Neural progenitor cell (in vitro differentiated cells): ENCODE measurements around the gene CREB3L2. TPM values are rescaled to one million over a fixed set of nuclear protein-coding genes. Genes with fewer than 3 reads are reported as not detected.

Source experiments
- DNase-seq: peaks from one replicate; pipeline ENCODE4 v3.0.0-alpha.2; 2016; ENCODE audit warnings: low spot score
- H2AFZ ChIP-seq: fragments of 200-600 bp; sonication (generic); replicated peaks from 2 replicates; pipeline ENCODE4 v1.6.1; 2016; ENCODE audit warnings: antibody characterized with exemption
- H3F3A ChIP-seq: fragments of 200-600 bp; sonication (generic); 2 replicates; pipeline ENCODE4 v1.6.1; 2016; ENCODE audit warnings: antibody characterized with exemption, low read depth
- H3K27ac ChIP-seq: fragments of 200-600 bp; sonication (generic); 2 replicates; pipeline ENCODE4 v1.5.1; 2016; ENCODE audit warnings: mild to moderate bottlenecking
- H3K27me3 ChIP-seq: fragments of 200-600 bp; sonication (generic); 2 replicates; pipeline ENCODE4 v1.6.1; 2016; ENCODE audit warnings: mild to moderate bottlenecking, moderate library complexity
- H3K36me3 ChIP-seq: fragments of 200-600 bp; sonication (generic); 2 replicates; pipeline ENCODE4 v1.5.1; 2016
- H3K4me1 ChIP-seq: fragments of 200-600 bp; sonication (generic); 2 replicates; pipeline ENCODE4 v1.6.1; 2016; ENCODE audit warnings: mixed run types
- H3K4me2 ChIP-seq: fragments of 200-600 bp; sonication (generic); 2 replicates; pipeline ENCODE4 v1.6.1; 2016
- H3K4me3 ChIP-seq: fragments of 200-600 bp; sonication (generic); 2 replicates; pipeline ENCODE4 v1.5.1; 2016
- H3K79me2 ChIP-seq: fragments of 200-600 bp; sonication (generic); 2 replicates; pipeline ENCODE4 v1.6.1; 2016; ENCODE audit warnings: low read depth
- H3K9ac ChIP-seq: fragments of 200-600 bp; sonication (generic); 2 replicates; pipeline ENCODE4 v1.6.1; 2016
- H3K9me3 ChIP-seq: fragments of 200-600 bp; sonication (generic); 2 replicates; pipeline ENCODE4 v1.5.1; 2016; ENCODE audit warnings: low read depth
- H4K20me1 ChIP-seq: fragments of 200-600 bp; sonication (generic); 2 replicates; pipeline ENCODE4 v1.6.1; 2016; ENCODE audit warnings: low read depth
- H3K27ac Mint-ChIP-seq: 3 replicates; pipeline ENCODE4 v1.8.0; 2021; ENCODE audit warnings: mixed read lengths
- H3K27me3 Mint-ChIP-seq: 2 replicates; pipeline ENCODE4 v1.8.0; 2022; ENCODE audit warnings: low read depth, mild to moderate bottlenecking, inconsistent platforms, moderate library complexity, mixed read lengths; ENCODE audit not compliant: insufficient read depth
- H3K36me3 Mint-ChIP-seq: 3 replicates; pipeline ENCODE4 v1.8.0; 2021; ENCODE audit warnings: mixed read lengths
- H3K4me1 Mint-ChIP-seq: 3 replicates; pipeline ENCODE4 v1.8.0; 2021; ENCODE audit warnings: mixed read lengths
- H3K4me3 Mint-ChIP-seq: 3 replicates; pipeline ENCODE4 v1.8.0; 2021; ENCODE audit warnings: mild to moderate bottlenecking, moderate library complexity, mixed read lengths
- H3K9me3 Mint-ChIP-seq: 3 replicates; pipeline ENCODE4 v1.8.0; 2020; ENCODE audit warnings: mixed read lengths
- EZH2 ChIP-seq: fragments of 200-600 bp; sonication (generic); IDR thresholded peaks from 2 replicates; pipeline ENCODE4 v1.6.1; 2017; ENCODE audit warnings: antibody characterized with exemption, mild to moderate bottlenecking, moderate library complexity
- EZH2phosphoT487 ChIP-seq: fragments of 200-600 bp; sonication (generic); IDR thresholded peaks from 2 replicates; pipeline ENCODE4 v1.6.1; 2017; ENCODE audit warnings: antibody characterized with exemption
- total RNA-seq: library from RNA; depleted of rRNA; stranded (reverse); fragments of >200 nt; gene quantifications from 2 replicates; pipeline ENCODE4 v1.2.3, GENCODE V29; 2015; ENCODE audit warnings: low replicate concordance
- TF ChIP-seq, protein P1 (sequence below): fragments of 200-600 bp; sonication (generic); IDR thresholded peaks from 2 replicates; pipeline ENCODE4 v1.5.1; 2017; ENCODE audit warnings: antibody characterized with exemption, mild to moderate bottlenecking

The CREB3L2 gene
- total RNA-seq, 1 donor from 2014 or later, result 9.9 TPM

GRCh38 chr7:137947046-137947445 lies 54.8 kb downstream of the CREB3L2 start:
- peaks cover 12% of the 10 kb centered on the region for H3K4me1 Mint-ChIP-seq
- DNase-seq, result no peak
- Histone ChIP-seq H3K4me2 (no peak overlapping the region), H3K27ac (no peak overlapping the region), H3K27me3 (no peaks in the 10 kb centered on the region), H3K4me1 (peaks cover 16% of the 10 kb centered on the region), H2AFZ (no peak overlapping the region), H3K4me3 (no peak overlapping the region), H3K36me3 (no peaks in the 10 kb centered on the region), H3K9me3 (no peaks in the 10 kb centered on the region), H3K79me2 (peaks cover 17% of the 10 kb centered on the region), H3F3A (no peaks in the 10 kb centered on the region), H4K20me1 (no peaks in the 10 kb centered on the region), H3K9ac (no peak overlapping the region)
- peaks cover 2% of the 10 kb centered on the region for H3K27me3 Mint-ChIP-seq
- peaks cover 16% of the 10 kb centered on the region for H3K36me3 Mint-ChIP-seq
- no peak overlapping the region for H3K4me3 Mint-ChIP-seq
- H3K9me3 Mint-ChIP-seq, result no peaks in the 10 kb centered on the region
- H3K27ac Mint-ChIP-seq, result no peak overlapping the region
- TF ChIP-seq EZH2phosphoT487 (no peak), EZH2 (no peak)
- TF ChIP-seq, protein P1, sequence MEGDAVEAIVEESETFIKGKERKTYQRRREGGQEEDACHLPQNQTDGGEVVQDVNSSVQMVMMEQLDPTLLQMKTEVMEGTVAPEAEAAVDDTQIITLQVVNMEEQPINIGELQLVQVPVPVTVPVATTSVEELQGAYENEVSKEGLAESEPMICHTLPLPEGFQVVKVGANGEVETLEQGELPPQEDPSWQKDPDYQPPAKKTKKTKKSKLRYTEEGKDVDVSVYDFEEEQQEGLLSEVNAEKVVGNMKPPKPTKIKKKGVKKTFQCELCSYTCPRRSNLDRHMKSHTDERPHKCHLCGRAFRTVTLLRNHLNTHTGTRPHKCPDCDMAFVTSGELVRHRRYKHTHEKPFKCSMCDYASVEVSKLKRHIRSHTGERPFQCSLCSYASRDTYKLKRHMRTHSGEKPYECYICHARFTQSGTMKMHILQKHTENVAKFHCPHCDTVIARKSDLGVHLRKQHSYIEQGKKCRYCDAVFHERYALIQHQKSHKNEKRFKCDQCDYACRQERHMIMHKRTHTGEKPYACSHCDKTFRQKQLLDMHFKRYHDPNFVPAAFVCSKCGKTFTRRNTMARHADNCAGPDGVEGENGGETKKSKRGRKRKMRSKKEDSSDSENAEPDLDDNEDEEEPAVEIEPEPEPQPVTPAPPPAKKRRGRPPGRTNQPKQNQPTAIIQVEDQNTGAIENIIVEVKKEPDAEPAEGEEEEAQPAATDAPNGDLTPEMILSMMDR, result no peak

DNA sequence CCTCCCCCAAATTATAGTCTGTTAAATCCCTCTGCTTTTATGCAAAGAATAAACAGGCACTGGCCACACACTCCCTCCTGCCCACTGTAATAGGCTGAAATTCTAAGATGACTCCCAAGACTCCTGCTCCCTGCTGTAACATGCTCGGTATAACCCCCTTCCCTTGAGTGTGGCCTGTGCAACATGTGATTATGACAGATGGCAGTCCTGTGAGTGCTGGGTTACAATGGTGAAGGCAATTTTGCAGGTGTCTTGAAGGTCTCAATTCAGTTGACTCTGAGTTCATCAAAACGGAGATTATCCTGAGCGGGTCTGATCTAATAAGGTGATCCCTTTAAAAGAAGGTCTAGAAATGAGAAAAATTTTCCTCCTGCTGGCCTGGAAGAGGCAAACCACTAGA lies 55.9 kb downstream of the CREB3L2 start:
- no peaks in the 10 kb centered on the region for H4K20me1 ChIP-seq
- no peak overlapping the region for H3K27ac ChIP-seq
- DNase-seq, result no peak
- H3K36me3 ChIP-seq, result no peaks in the 10 kb centered on the region
- no peak for TF ChIP-seq EZH2phosphoT487
- TF ChIP-seq, protein P1, result no peak
- no peak for TF ChIP-seq EZH2
- no peaks in the 10 kb centered on the region for H3K27me3 ChIP-seq
- H2AFZ ChIP-seq, result no peak overlapping the region
- no peak overlapping the region for H3K27ac Mint-ChIP-seq
- H3K27me3 Mint-ChIP-seq, result peaks cover 2% of the 10 kb centered on the region
- peaks cover 7% of the 10 kb centered on the region for H3K79me2 ChIP-seq
- no peak overlapping the region for H3K9ac ChIP-seq
- H3K4me3 ChIP-seq, result no peak overlapping the region
- peaks cover 2% of the 10 kb centered on the region for H3K9me3 Mint-ChIP-seq
- no peak overlapping the region for H3K4me3 Mint-ChIP-seq
- peaks cover 19% of the 10 kb centered on the region for H3K36me3 Mint-ChIP-seq
- peaks cover 16% of the 10 kb centered on the region for H3K4me1 ChIP-seq
- H3F3A ChIP-seq, result no peaks in the 10 kb centered on the region
- no peak overlapping the region for H3K4me2 ChIP-seq
- H3K9me3 ChIP-seq, result no peaks in the 10 kb centered on the region
- H3K4me1 Mint-ChIP-seq, result peaks cover 11% of the 10 kb centered on the region

DNA sequence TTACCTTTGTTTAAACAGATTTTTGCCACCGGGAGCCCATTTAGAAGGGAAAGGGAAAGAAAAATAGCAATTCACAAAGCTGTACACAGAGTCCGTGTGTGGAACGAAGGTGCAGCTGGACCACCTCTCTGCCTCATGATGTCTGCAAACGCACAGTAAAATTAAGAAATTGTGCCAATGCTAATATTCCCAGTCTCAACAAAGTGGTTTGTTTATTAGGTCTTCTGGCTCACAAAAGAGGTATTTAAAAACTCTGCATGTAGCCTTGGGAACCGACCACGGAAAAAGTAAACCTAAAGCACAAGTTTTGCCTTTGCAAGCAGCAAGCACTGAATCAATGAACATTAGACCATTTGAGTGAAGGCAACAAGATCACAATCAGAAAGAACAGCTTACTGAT lies 57.7 kb downstream of the CREB3L2 start:
- H3K9me3 ChIP-seq, result no peaks in the 10 kb centered on the region
- no peak overlapping the region for H2AFZ ChIP-seq
- H3F3A ChIP-seq, result no peaks in the 10 kb centered on the region
- H3K4me1 Mint-ChIP-seq, result peaks cover 11% of the 10 kb centered on the region
- no peak overlapping the region for H3K4me3 Mint-ChIP-seq
- H3K36me3 Mint-ChIP-seq, result peaks cover 19% of the 10 kb centered on the region
- no peaks in the 10 kb centered on the region for H3K27me3 ChIP-seq
- peaks cover 16% of the 10 kb centered on the region for H3K4me1 ChIP-seq
- no peak for DNase-seq
- no peak overlapping the region for H3K27ac ChIP-seq
- no peak overlapping the region for H3K27ac Mint-ChIP-seq
- H3K36me3 ChIP-seq, result no peaks in the 10 kb centered on the region
- peaks cover 2% of the 10 kb centered on the region for H3K9me3 Mint-ChIP-seq
- H4K20me1 ChIP-seq, result no peaks in the 10 kb centered on the region
- TF ChIP-seq EZH2 (no peak), EZH2phosphoT487 (no peak)
- TF ChIP-seq, protein P1, result no peak
- no peak overlapping the region for H3K4me3 ChIP-seq
- H3K4me2 ChIP-seq, result no peak overlapping the region
- H3K27me3 Mint-ChIP-seq, result peaks cover 5% of the 10 kb centered on the region
- H3K9ac ChIP-seq, result no peak overlapping the region
- H3K79me2 ChIP-seq, result peaks cover 3% of the 10 kb centered on the region
